K562 (cell line): ENCODE data around the gene YIF1A. TPM values are rescaled to one million over a fixed set of nuclear protein-coding genes. Genes with fewer than 3 reads are reported as not detected.
A peak's percentile ranks its signal among the peaks of the same experiment; 100 is the strongest.

Experiments
- ARNT ChIP-seq, 2 experiments: fragments of 450-650 bp; IDR thresholded peaks; 2 replicates each; pipeline ENCODE4 v1.6.1; 2016; ENCODE audit warnings: mild to moderate bottlenecking in 1 of 2
- ATF7 ChIP-seq: fragments of 450-650 bp; IDR thresholded peaks from 2 replicates; pipeline ENCODE4 v1.7.1; 2014; ENCODE audit warnings: mild to moderate bottlenecking, moderate library complexity
- BHLHE40 ChIP-seq: IDR thresholded peaks from 2 replicates; pipeline ENCODE4 v1.6.1; 2011; ENCODE audit warnings: low read length, improper control_type of control experiment
- CCNT2 ChIP-seq: IDR thresholded peaks from 2 replicates; pipeline ENCODE4 v1.6.1; 2011; ENCODE audit warnings: borderline replicate concordance, low read depth, mild to moderate bottlenecking, moderate library complexity, mixed read lengths, low read length; ENCODE audit not compliant: insufficient read length; ENCODE audit errors: extremely low read depth
- CHD2 ChIP-seq: IDR thresholded peaks from 2 replicates; pipeline ENCODE4 v1.6.1; 2011; ENCODE audit warnings: low read depth, low read length
- DMBX1 ChIP-seq: fragments of 250-450 bp; sonication (Bioruptor Pico); IDR thresholded peaks from 2 replicates; pipeline ENCODE4 v1.8.0; 2022; ENCODE audit warnings: inconsistent platforms, mild to moderate bottlenecking, moderate library complexity, borderline replicate concordance
- JUN ChIP-seq, 2 experiments: sonication (generic) in 1 of 2; formaldehyde crosslinking in 1 of 2; IDR thresholded peaks; 2 replicates each; pipeline versions ENCODE4 v1.6.1 to v1.8.0; 2012 to 2022; ENCODE audit warnings: borderline replicate concordance in 2 of 2, mild to moderate bottlenecking in 2 of 2, improper control_type of control experiment in 1 of 2, low read depth in 1 of 2, low read length in 1 of 2, missing genetic modification reagents in 1 of 2
- MAZ ChIP-seq, 2 experiments: fragments of 450-650 bp in 1 of 2; sonication (generic) in 1 of 2; formaldehyde crosslinking; IDR thresholded peaks in 1 of 2; conservative IDR thresholded peaks in 1 of 2; 2 replicates each; pipeline versions ENCODE4 v1.4.0 to v1.5.0; 2020; ENCODE audit warnings: mild to moderate bottlenecking in 1 of 2, missing genetic modification reagents in 1 of 2
- NR3C1 ChIP-seq: sonication (generic); formaldehyde crosslinking; IDR thresholded peaks from 2 replicates; pipeline ENCODE4 v1.8.1; 2022; ENCODE audit warnings: missing genetic modification reagents
- OTX1 ChIP-seq: fragments of 450-650 bp; formaldehyde crosslinking; IDR thresholded peaks from 2 replicates; pipeline ENCODE4 v1.4.0; 2022; ENCODE audit warnings: mild to moderate bottlenecking
- PATZ1 ChIP-seq: fragments of 250-450 bp; sonication (Bioruptor Pico); IDR thresholded peaks from 2 replicates; pipeline ENCODE4 v1.5.0; 2020; ENCODE audit warnings: mild to moderate bottlenecking, borderline replicate concordance
- RBFOX2 ChIP-seq: fragments of 200-400 bp; formaldehyde crosslinking; IDR thresholded peaks from 2 replicates; pipeline ENCODE4 v1.6.1; 2017; ENCODE audit warnings: low read depth, mild to moderate bottlenecking, low read length, moderate library complexity
- TBP ChIP-seq: optimal IDR thresholded peaks from 2 replicates; pipeline ENCODE3; 2011; ENCODE audit warnings: low read depth, low read length, improper control_type of control experiment
- VEZF1 ChIP-seq: fragments of 200-800 bp; sonication (Bioruptor generic); IDR thresholded peaks from 2 replicates; pipeline ENCODE4 v1.6.1; 2017; ENCODE audit warnings: missing genetic modification characterization, missing compliant biosample characterization
- ZBTB7A ChIP-seq: IDR thresholded peaks from 2 replicates; pipeline ENCODE4 v1.6.1; 2011; ENCODE audit warnings: low read depth, mild to moderate bottlenecking, low read length, moderate library complexity, borderline replicate concordance; ENCODE audit not compliant: control insufficient read depth
- ZNF639 ChIP-seq, 2 experiments: fragments of 200-800 bp in 1 of 2; sonication (Bioruptor generic) in 1 of 2; sonication (generic) in 1 of 2; formaldehyde crosslinking in 1 of 2; IDR thresholded peaks in 1 of 2; conservative IDR thresholded peaks in 1 of 2; 2 replicates each; pipeline versions ENCODE4 v1.5.0 to v1.6.1; 2016 to 2020; ENCODE audit warnings: missing compliant biosample characterization in 1 of 2, missing genetic modification characterization in 1 of 2, missing genetic modification reagents in 1 of 2
- polyA plus RNA-seq, 8 experiments: library from polyadenylated mRNA; depleted of rRNA in 4 of 8; stranded (reverse) in 5 of 8; unstranded in 3 of 8; fragments of >200 nt; fragmentation: Nextera tagmentation in 2 of 8; fragmentation: Illumina TruSeq in 1 of 8; extraction: Ambion mirVana in 2 of 8; extraction: Trizol in 1 of 8; gene quantifications; 2 replicates each; pipeline versions ENCODE4 v1.2.1 to v1.2.3, GENCODE V29; 2011 to 2014; ENCODE audit warnings: inconsistent platforms in 1 of 8, missing spikeins in 1 of 8
- total RNA-seq, 7 experiments: library from RNA; depleted of rRNA in 6 of 7; stranded (reverse); fragments of >200 nt in 6 of 7; fragmentation: Illumina TruSeq in 2 of 7; extraction: Trizol in 2 of 7; gene quantifications; 2 replicates each; pipeline versions ENCODE4 v1.2.1 to v1.2.3, GENCODE V29; 2011 to 2021; ENCODE audit warnings: low replicate concordance in 1 of 7
- TF ChIP-seq, protein P1 (sequence below), 2 experiments: fragments of 450-650 bp; IDR thresholded peaks; 2 replicates each; pipeline ENCODE4 v1.6.1; 2016

Gene YIF1A
- total and polyA plus RNA-seq, 9 of the 15 experiments (the other 6 are each of a cell fraction or from before 2014, with no cell fraction given): 8.6 to 121 (median 77.2) TPM

DNA sequence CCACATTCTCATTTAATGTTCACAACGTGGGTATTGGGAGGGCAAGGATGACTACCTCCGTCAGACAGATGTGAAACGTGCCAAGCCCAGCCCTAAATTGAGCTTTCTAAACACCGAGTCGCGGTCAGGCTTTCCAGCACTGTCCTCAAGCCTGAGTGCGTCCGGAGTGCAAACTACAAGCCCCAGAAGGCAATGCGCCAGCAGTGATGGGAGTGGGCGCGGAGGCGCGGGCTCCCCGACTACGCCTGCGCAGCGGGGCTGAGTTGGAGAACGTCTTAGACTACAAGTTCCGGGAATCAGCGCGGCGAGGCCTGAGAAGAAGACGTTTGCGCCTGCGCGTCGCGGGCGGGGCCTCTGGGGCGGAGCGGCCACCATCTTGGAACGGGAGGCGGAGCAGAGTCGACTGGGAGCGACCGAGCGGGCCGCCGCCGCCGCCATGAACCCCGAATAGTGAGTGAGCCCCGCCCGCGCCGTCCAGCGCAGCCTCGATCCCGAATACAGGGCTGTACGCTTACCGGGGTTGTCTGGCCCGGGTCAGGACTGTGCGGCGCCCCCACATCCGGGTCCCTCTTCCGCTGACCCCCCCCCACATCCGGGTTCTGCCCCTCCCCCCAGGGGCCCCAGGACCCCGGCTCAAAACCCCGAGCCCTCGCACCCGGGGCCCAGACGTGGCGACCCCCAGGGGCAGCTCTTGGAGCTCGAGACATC is 20.5 kb downstream of the YIF1A start, which contains the start of gene RAB1B (continued):
- TF ChIP-seq VEZF1 (CRISPR knock-in tag) (peak; percentile 97), ATF7 (peak; percentile 47; the same call in 1 of the 2 replicates), BHLHE40 (peak; percentile 57; the same call in 1 of the 2 replicates), DMBX1 (CRISPR knock-in tag) (no peak), ZNF639 (CRISPR knock-in tag; conservative IDR thresholded peaks at IDR 0.05 in 1 of 2, IDR thresholded peaks at IDR 0.05 in 1 of 2) (peak in 1 of 2 experiments; percentile 78; a peak in 1 of 4 replicates), PATZ1 (CRISPR knock-in tag) (no peak), ARNT (IDR thresholded peaks at IDR 0.05) (no peak), ZBTB7A (peak; percentile 81), RBFOX2 (peak; percentile 81), TBP (peak; percentile 58), NR3C1 (CRISPR knock-in tag) (no peak), CCNT2 (peak; percentile 54), CHD2 (peak; percentile 39; the same call in 1 of the 2 replicates), OTX1 (CRISPR knock-in tag) (peak; percentile 14; the same call in 1 of the 2 replicates), JUN (IDR thresholded peaks at IDR 0.05; ENCODE audit: borderline replicate concordance, low read depth, low read length) (no peak), JUN (CRISPR knock-in tag; IDR thresholded peaks at IDR 0.05; ENCODE audit: borderline replicate concordance) (no peak), MAZ (CRISPR knock-in tag; conservative IDR thresholded peaks at IDR 0.05 in 1 of 2, IDR thresholded peaks at IDR 0.05 in 1 of 2) (peak; percentile 91 to 93)
- TF ChIP-seq, protein P1, sequence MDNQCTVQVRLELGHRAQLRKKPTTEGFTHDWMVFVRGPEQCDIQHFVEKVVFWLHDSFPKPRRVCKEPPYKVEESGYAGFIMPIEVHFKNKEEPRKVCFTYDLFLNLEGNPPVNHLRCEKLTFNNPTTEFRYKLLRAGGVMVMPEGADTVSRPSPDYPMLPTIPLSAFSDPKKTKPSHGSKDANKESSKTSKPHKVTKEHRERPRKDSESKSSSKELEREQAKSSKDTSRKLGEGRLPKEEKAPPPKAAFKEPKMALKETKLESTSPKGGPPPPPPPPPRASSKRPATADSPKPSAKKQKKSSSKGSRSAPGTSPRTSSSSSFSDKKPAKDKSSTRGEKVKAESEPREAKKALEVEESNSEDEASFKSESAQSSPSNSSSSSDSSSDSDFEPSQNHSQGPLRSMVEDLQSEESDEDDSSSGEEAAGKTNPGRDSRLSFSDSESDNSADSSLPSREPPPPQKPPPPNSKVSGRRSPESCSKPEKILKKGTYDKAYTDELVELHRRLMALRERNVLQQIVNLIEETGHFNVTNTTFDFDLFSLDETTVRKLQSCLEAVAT (IDR thresholded peaks at IDR 0.05): 0 out of 4 replicates have a peak, but pooled peaks of 1 of the 2 experiments have one; percentile 2
